Body of pancreas (tissue), 4 donors: ENCODE results near the gene COL21A1. TPM values are rescaled to one million over a fixed set of nuclear protein-coding genes. Genes with fewer than 3 reads are reported as not detected.

Experiments
- ATAC-seq: fragments of 150-250 bp; one replicate; pipeline ENCODE4 v1.9.1; 2016
- DNase-seq, 4 donors: peaks; one replicate each; pipeline ENCODE4 v3.0.0-alpha.2; 2019
- H3K27ac ChIP-seq, 4 donors: fragments of 200-600 bp; sonication (generic); 1 replicate in 3 of 4; 2 replicates in 1 of 4; pipeline versions ENCODE4 v1.5.1 to v1.6.1; 2016 to 2019; ENCODE audit warnings: mild to moderate bottlenecking in 1 of 4, mixed read lengths in 1 of 4, moderate library complexity in 1 of 4
- H3K27me3 ChIP-seq, 2 donors: fragments of 200-600 bp; sonication (generic); one replicate each; pipeline ENCODE4 v1.6.0; 2016; ENCODE audit warnings: mild to moderate bottlenecking in 1 of 2
- H3K36me3 ChIP-seq, 2 donors: fragments of 200-600 bp; sonication (generic); replicated peaks in 1 of 2; 2 replicates each; pipeline ENCODE4 v1.5.1; 2016; ENCODE audit warnings: low read depth in 2 of 2; ENCODE audit not compliant: insufficient read depth in 1 of 2
- H3K4me1 ChIP-seq: fragments of 200-600 bp; sonication (generic); one replicate; pipeline ENCODE4 v1.6.0; 2016
- H3K4me3 ChIP-seq, 2 donors: fragments of 200-600 bp; sonication (generic); 1 replicate in 1 of 2; 2 replicates in 1 of 2; pipeline ENCODE4 v1.5.1; 2016 to 2019
- H3K9me3 ChIP-seq, 3 donors: fragments of 200-600 bp; sonication (generic); 1 replicate in 2 of 3; 2 replicates in 1 of 3; pipeline ENCODE4 v1.5.1; 2016
- POLR2A ChIP-seq, 3 donors: fragments of 450-650 bp; IDR thresholded peaks; one replicate each; pipeline ENCODE4 v1.6.1; 2016; ENCODE audit warnings: antibody characterized with exemption in 3 of 3, mild to moderate bottlenecking in 2 of 3
- WGBS, 2 donors: methylation state at CpG; one replicate each; pipeline ENCODE4 v1.1.5; 2017; 5-methylcytosine and 5-hydroxymethylcytosine counted together
- intact Hi-C: fragments of 100-400 bp; cut with DNase I; formaldehyde crosslinking; loops from one replicate; pipeline ENCODE4 v1.15.1; 2023
- total RNA-seq, 2 donors: library from RNA; depleted of rRNA; stranded (reverse); fragments of >200 nt; gene quantifications; one replicate each; pipeline ENCODE4 v1.1.0, GENCODE V29; 2016
- TF ChIP-seq, protein P1 (sequence below), 7 experiments: fragments of 450-650 bp in 4 of 7; fragments of 200-600 bp in 3 of 7; sonication (generic) in 3 of 7; IDR thresholded peaks; one replicate each; pipeline ENCODE4 v1.5.1; 2016 to 2019; ENCODE audit warnings: antibody characterized with exemption in 7 of 7

The COL21A1 gene
- total RNA-seq, 2 donors from 2014 or later, result 1.3 to 4.2 TPM

GRCh38 chr6:56027865-56028264 is 219.5 kb downstream of the COL21A1 start:
- Histone ChIP-seq H3K27me3 (no peaks in the 10 kb centered on the region), H3K27ac (no peak overlapping the region), H3K36me3 (no peaks in the 10 kb centered on the region), H3K9me3 (no peaks in the 10 kb centered on the region), H3K4me3 (no peak overlapping the region), H3K4me1 (no peaks in the 10 kb centered on the region)
- intact Hi-C loops, result no loop called here
- WGBS, 2 donors, result 41 to 66% methylated on average over 2 of the region's 2 CpGs
- no peak for DNase-seq
- ATAC-seq, result no peak
- no peak for TF ChIP-seq POLR2A (IDR thresholded peaks at IDR 0.05)
- TF ChIP-seq, protein P1, sequence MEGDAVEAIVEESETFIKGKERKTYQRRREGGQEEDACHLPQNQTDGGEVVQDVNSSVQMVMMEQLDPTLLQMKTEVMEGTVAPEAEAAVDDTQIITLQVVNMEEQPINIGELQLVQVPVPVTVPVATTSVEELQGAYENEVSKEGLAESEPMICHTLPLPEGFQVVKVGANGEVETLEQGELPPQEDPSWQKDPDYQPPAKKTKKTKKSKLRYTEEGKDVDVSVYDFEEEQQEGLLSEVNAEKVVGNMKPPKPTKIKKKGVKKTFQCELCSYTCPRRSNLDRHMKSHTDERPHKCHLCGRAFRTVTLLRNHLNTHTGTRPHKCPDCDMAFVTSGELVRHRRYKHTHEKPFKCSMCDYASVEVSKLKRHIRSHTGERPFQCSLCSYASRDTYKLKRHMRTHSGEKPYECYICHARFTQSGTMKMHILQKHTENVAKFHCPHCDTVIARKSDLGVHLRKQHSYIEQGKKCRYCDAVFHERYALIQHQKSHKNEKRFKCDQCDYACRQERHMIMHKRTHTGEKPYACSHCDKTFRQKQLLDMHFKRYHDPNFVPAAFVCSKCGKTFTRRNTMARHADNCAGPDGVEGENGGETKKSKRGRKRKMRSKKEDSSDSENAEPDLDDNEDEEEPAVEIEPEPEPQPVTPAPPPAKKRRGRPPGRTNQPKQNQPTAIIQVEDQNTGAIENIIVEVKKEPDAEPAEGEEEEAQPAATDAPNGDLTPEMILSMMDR (IDR thresholded peaks at IDR 0.05), result no peak

GRCh38 chr6:56026455-56027180 is 220.8 kb downstream of the COL21A1 start:
- 59 to 62% methylated on average over 2 of the region's 2 CpGs for WGBS, 2 donors
- ATAC-seq (no peak), DNase-seq (no peak)
- Histone ChIP-seq H3K27me3 (no peaks in the 10 kb centered on the region), H3K36me3 (no peaks in the 10 kb centered on the region), H3K9me3 (no peaks in the 10 kb centered on the region), H3K4me1 (no peaks in the 10 kb centered on the region), H3K4me3 (no peak overlapping the region), H3K27ac (no peak overlapping the region)
- TF ChIP-seq, protein P1 (IDR thresholded peaks at IDR 0.05), result no peak
- intact Hi-C loops, result no loop called here

GRCh38 chr6:56025795-56026194 is 221.6 kb downstream of the COL21A1 start:
- intact Hi-C loops, result no loop called here
- Histone ChIP-seq H3K27ac (no peak overlapping the region), H3K4me1 (no peaks in the 10 kb centered on the region), H3K27me3 (no peaks in the 10 kb centered on the region), H3K9me3 (no peaks in the 10 kb centered on the region), H3K4me3 (no peak overlapping the region), H3K36me3 (no peaks in the 10 kb centered on the region)
- DNase-seq (no peak), ATAC-seq (no peak)
- TF ChIP-seq, protein P1 (IDR thresholded peaks at IDR 0.05), result no peak
- TF ChIP-seq POLR2A (IDR thresholded peaks at IDR 0.05), result no peak

GRCh38 chr6:56024931-56025330 is 222.4 kb downstream of the COL21A1 start:
- WGBS, 2 donors, result 69 to 72% methylated on average over 5 of the region's 5 CpGs
- ATAC-seq (no peak), DNase-seq (no peak)
- no peak overlapping the region for H3K27ac ChIP-seq
- no peaks in the 10 kb centered on the region for H3K9me3 ChIP-seq
- no peaks in the 10 kb centered on the region for H3K4me1 ChIP-seq
- H3K4me3 ChIP-seq, result no peak overlapping the region
- intact Hi-C loops, result no loop called here
- no peaks in the 10 kb centered on the region for H3K36me3 ChIP-seq
- no peaks in the 10 kb centered on the region for H3K27me3 ChIP-seq
- TF ChIP-seq, protein P1 (IDR thresholded peaks at IDR 0.05), result no peak
- no peak for TF ChIP-seq POLR2A (IDR thresholded peaks at IDR 0.05)

GRCh38 chr6:56023829-56024228 is 223.6 kb downstream of the COL21A1 start:
- no peaks in the 10 kb centered on the region for H3K27me3 ChIP-seq
- H3K9me3 ChIP-seq, result no peaks in the 10 kb centered on the region
- no peak overlapping the region for H3K27ac ChIP-seq
- WGBS, 2 donors, result 58 to 63% methylated on average over 3 of the region's 3 CpGs
- intact Hi-C loops, result no loop called here
- no peak for TF ChIP-seq POLR2A (IDR thresholded peaks at IDR 0.05)
- TF ChIP-seq, protein P1 (IDR thresholded peaks at IDR 0.05), result no peak
- no peaks in the 10 kb centered on the region for H3K4me1 ChIP-seq
- H3K4me3 ChIP-seq, result no peak overlapping the region
- no peaks in the 10 kb centered on the region for H3K36me3 ChIP-seq
- DNase-seq (no peak), ATAC-seq (no peak)
